HEK293 (cell line): ENCODE data around the gene STAMBPL1.

ENCODE experiments used
- CTCF ChIP-seq: fragments of 450-650 bp; formaldehyde crosslinking; IDR thresholded peaks from 2 replicates; pipeline ENCODE4 v1.5.1; 2016; ENCODE audit warnings: missing biosample characterization, missing genetic modification characterization
- KLF7 ChIP-seq: fragments of 450-650 bp; formaldehyde crosslinking; IDR thresholded peaks from 2 replicates; pipeline ENCODE4 v1.5.1; 2016; ENCODE audit warnings: missing biosample characterization, missing genetic modification characterization, borderline replicate concordance
- PRDM10 ChIP-seq: fragments of 450-650 bp; formaldehyde crosslinking; IDR thresholded peaks from 2 replicates; pipeline ENCODE4 v1.5.1; 2016; ENCODE audit warnings: missing biosample characterization, missing genetic modification characterization
- RBAK ChIP-seq: fragments of 450-650 bp; formaldehyde crosslinking; IDR thresholded peaks from 2 replicates; pipeline ENCODE4 v1.5.1; 2016; ENCODE audit warnings: missing biosample characterization, missing genetic modification characterization
- REST ChIP-seq: fragments of 450-650 bp; formaldehyde crosslinking; IDR thresholded peaks from 2 replicates; pipeline ENCODE4 v1.5.1; 2016; ENCODE audit warnings: missing biosample characterization, missing genetic modification characterization
- SP2 ChIP-seq: fragments of 450-650 bp; formaldehyde crosslinking; IDR thresholded peaks from 2 replicates; pipeline ENCODE4 v1.5.1; 2016; ENCODE audit warnings: missing biosample characterization, missing genetic modification characterization
- SP3 ChIP-seq: fragments of 450-650 bp; formaldehyde crosslinking; IDR thresholded peaks from 2 replicates; pipeline ENCODE4 v1.5.1; 2016; ENCODE audit warnings: missing biosample characterization, missing genetic modification characterization
- ZBTB20 ChIP-seq: fragments of 450-650 bp; formaldehyde crosslinking; IDR thresholded peaks from 2 replicates; pipeline ENCODE4 v1.5.1; 2016; ENCODE audit warnings: missing biosample characterization, missing genetic modification characterization
- ZNF24 ChIP-seq: fragments of 450-650 bp; formaldehyde crosslinking; IDR thresholded peaks from 2 replicates; pipeline ENCODE4 v1.5.1; 2016; ENCODE audit warnings: missing biosample characterization, missing genetic modification characterization
- ZNF280D ChIP-seq: fragments of 450-650 bp; formaldehyde crosslinking; IDR thresholded peaks from 2 replicates; pipeline ENCODE4 v1.5.1; 2016; ENCODE audit warnings: missing biosample characterization, missing genetic modification characterization
- ZNF335 ChIP-seq: fragments of 450-650 bp; formaldehyde crosslinking; conservative IDR thresholded peaks from 2 replicates; pipeline ENCODE4 v1.5.1; 2016; ENCODE audit warnings: missing biosample characterization, missing genetic modification characterization
- ZNF555 ChIP-seq: fragments of 450-650 bp; formaldehyde crosslinking; conservative IDR thresholded peaks from 2 replicates; pipeline ENCODE4 v1.5.1; 2017; ENCODE audit warnings: missing biosample characterization, mild to moderate bottlenecking, missing genetic modification characterization, inconsistent platforms
- ZSCAN5A ChIP-seq: fragments of 450-650 bp; formaldehyde crosslinking; IDR thresholded peaks from 2 replicates; pipeline ENCODE4 v1.5.1; 2016; ENCODE audit warnings: missing biosample characterization, missing genetic modification characterization

GRCh38 chr10:88861036-88861435 is 19.0 kb upstream of the STAMBPL1 start:
- TF ChIP-seq ZNF280D (tag by site-specific recombination): no peak
- no peak for TF ChIP-seq REST (tag by site-specific recombination)
- no peak for TF ChIP-seq RBAK (tag by site-specific recombination)
- TF ChIP-seq ZNF335 (tag by site-specific recombination): no peak
- no peak for TF ChIP-seq CTCF
- no peak for TF ChIP-seq ZNF24 (tag by site-specific recombination)
- TF ChIP-seq ZBTB20 (tag by site-specific recombination): no peak
- TF ChIP-seq PRDM10: no peak
- no peak for TF ChIP-seq KLF7 (tag by site-specific recombination)
- no peak for TF ChIP-seq ZNF555
- TF ChIP-seq SP3 (tag by site-specific recombination): no peak
- no peak for TF ChIP-seq ZSCAN5A (tag by site-specific recombination)
- no peak for TF ChIP-seq SP2 (tag by site-specific recombination)
